Embryonic facial prominence (tissue), 1 donor: ENCODE results near the gene VWA8.
"Not testable (repeated sequence)": the region's sequence is repeated elsewhere in the genome, so short reads cannot be mapped to it uniquely, and the experiment has no call there.

Experiments used
- DNase-seq: peaks from one replicate; pipeline ENCODE4 v3.0.0-alpha.2; 2016; ENCODE audit errors: extremely low spot score

VWA8 gene

GRCh38 chr13:41966671-41967070, 5.8 kb upstream of the VWA8 start:
- DNase-seq, result no peak

- no peak for DNase-seq
Measured at GRCh38 chr13:41962994-41963393, 2.1 kb upstream of the VWA8 start.

- no peak for DNase-seq
Measured at GRCh38 chr13:41961466-41961760, 504 bp upstream of the VWA8 start.

- DNase-seq, result no peak
Measured at GRCh38 chr13:41960211-41960636, 685 bp downstream of the VWA8 start.

GRCh38 chr13:41956272-41956671, 4.6 kb downstream of the VWA8 start:
- no peak for DNase-seq

- no peak for DNase-seq
Measured at GRCh38 chr13:41955605-41956004, 5.3 kb downstream of the VWA8 start.

- no peak for DNase-seq
Measured at GRCh38 chr13:41954226-41954625, 6.7 kb downstream of the VWA8 start.

GRCh38 chr13:41952749-41953148, 8.2 kb downstream of the VWA8 start:
- no peak for DNase-seq

- not testable (repeated sequence) for DNase-seq
Measured at GRCh38 chr13:41949104-41949503, 11.8 kb downstream of the VWA8 start.

GRCh38 chr13:41945926-41946325, 15.0 kb downstream of the VWA8 start:
- DNase-seq, result no peak

- no peak for DNase-seq
Measured at GRCh38 chr13:41944635-41945397, 16.1 kb downstream of the VWA8 start.

- no peak for DNase-seq
Measured at GRCh38 chr13:41944229-41944628, 16.7 kb downstream of the VWA8 start.

- DNase-seq, result no peak
Measured at GRCh38 chr13:41942462-41943094, 18.3 kb downstream of the VWA8 start.

GRCh38 chr13:41941174-41941573, 19.7 kb downstream of the VWA8 start:
- DNase-seq, result no peak

GRCh38 chr13:41939398-41939797, 21.5 kb downstream of the VWA8 start:
- no peak for DNase-seq

GRCh38 chr13:41938918-41939317, 22.0 kb downstream of the VWA8 start:
- no peak for DNase-seq

GRCh38 chr13:41937388-41937787, 23.5 kb downstream of the VWA8 start:
- DNase-seq, result no peak

- no peak for DNase-seq
Measured at GRCh38 chr13:41935501-41935900, 25.4 kb downstream of the VWA8 start.

GRCh38 chr13:41934994-41935393, 25.9 kb downstream of the VWA8 start:
- DNase-seq, result no peak

- no peak for DNase-seq
Measured at GRCh38 chr13:41934120-41934519, 26.8 kb downstream of the VWA8 start.

GRCh38 chr13:41931337-41931736, 29.6 kb downstream of the VWA8 start:
- no peak for DNase-seq

GRCh38 chr13:41930154-41930553, 30.8 kb downstream of the VWA8 start:
- DNase-seq, result no peak

- DNase-seq, result no peak
Measured at GRCh38 chr13:41928323-41928722, 32.6 kb downstream of the VWA8 start.

- DNase-seq, result no peak
Measured at GRCh38 chr13:41925014-41925413, 35.9 kb downstream of the VWA8 start.
